Keratinocyte (primary cell): ENCODE data around the gene UBR2. TPM values are rescaled to one million over a fixed set of nuclear protein-coding genes. Genes with fewer than 3 reads are reported as not detected.
"Not testable (repeated sequence)": the region's sequence is repeated elsewhere in the genome, so short reads cannot be mapped to it uniquely, and the experiment has no call there.

Experiments used
- DNase-seq: peaks from one replicate; pipeline ENCODE4 v3.0.0-alpha.2; 2011; ENCODE audit warnings: low read depth, missing footprints, low spot score
- FAIRE-seq: peaks from 2 replicates; lab custom pipeline; 2011; peaks lifted over from hg19 to GRCh38; lab: Jason Lieb, UNC
- H2AFZ ChIP-seq: 2 replicates; pipeline ENCODE4 v1.6.0; 2012; ENCODE audit warnings: low read length, control low read depth, inconsistent platforms; ENCODE audit not compliant: control insufficient read depth
- H3K27ac ChIP-seq: 2 replicates; pipeline ENCODE4 v1.5.1; 2011; ENCODE audit warnings: low read length; ENCODE audit not compliant: control insufficient read depth, insufficient read depth
- H3K27me3 ChIP-seq: 3 replicates; pipeline ENCODE4 v1.6.0; 2011; ENCODE audit warnings: low read length; ENCODE audit not compliant: control insufficient read depth, insufficient read depth; ENCODE audit errors: extremely low read depth
- H3K36me3 ChIP-seq, 2 experiments: 2 replicates in 1 of 2; 3 replicates in 1 of 2; pipeline ENCODE4 v1.5.1; 2011; ENCODE audit warnings: low read length in 2 of 2, mild to moderate bottlenecking in 1 of 2; ENCODE audit not compliant: control insufficient read depth in 2 of 2, insufficient read depth in 2 of 2; ENCODE audit errors: extremely low read depth in 1 of 2
- H3K4me1 ChIP-seq: 3 replicates; pipeline ENCODE4 v1.5.1; 2011; ENCODE audit warnings: low read length; ENCODE audit not compliant: control insufficient read depth, insufficient read depth; ENCODE audit errors: extremely low read depth
- H3K4me2 ChIP-seq: 3 replicates; pipeline ENCODE4 v1.6.0; 2011; ENCODE audit warnings: low read depth, low read length; ENCODE audit not compliant: control insufficient read depth, insufficient read depth; ENCODE audit errors: extremely low read depth
- H3K4me3 ChIP-seq, 3 experiments: fragments of 200-600 bp in 1 of 3; sonication (generic) in 1 of 3; 2 replicates in 2 of 3; 3 replicates in 1 of 3; pipeline ENCODE4 v1.5.1; 2011 to 2016; ENCODE audit warnings: low read length in 3 of 3, mild to moderate bottlenecking in 3 of 3, control low read depth in 2 of 3, inconsistent platforms in 1 of 3, low read depth in 1 of 3, mixed read lengths in 1 of 3, mixed run types in 1 of 3, moderate library complexity in 1 of 3; ENCODE audit not compliant: control insufficient read depth in 2 of 3, insufficient read depth in 2 of 3; ENCODE audit errors: extremely low read depth in 1 of 3
- H3K79me2 ChIP-seq: 2 replicates; pipeline ENCODE4 v1.6.0; 2012; ENCODE audit warnings: low read length; ENCODE audit not compliant: control insufficient read depth, insufficient read depth
- H3K9ac ChIP-seq: 3 replicates; pipeline ENCODE4 v1.6.0; 2011; ENCODE audit warnings: low read length; ENCODE audit not compliant: control insufficient read depth, insufficient read depth; ENCODE audit errors: extremely low read depth
- H3K9me1 ChIP-seq: 3 replicates; pipeline ENCODE4 v1.6.0; 2011; ENCODE audit warnings: low read length; ENCODE audit not compliant: control insufficient read depth, insufficient read depth; ENCODE audit errors: extremely low read depth
- H3K9me3 ChIP-seq: 2 replicates; pipeline ENCODE4 v1.5.1; 2012; ENCODE audit warnings: low read depth, low read length; ENCODE audit not compliant: control insufficient read depth
- H4K20me1 ChIP-seq: 3 replicates; pipeline ENCODE4 v1.6.0; 2011; ENCODE audit warnings: low read length; ENCODE audit not compliant: control insufficient read depth, insufficient read depth; ENCODE audit errors: extremely low read depth
- CTCF ChIP-seq, 3 experiments: IDR thresholded peaks in 1 of 3; conservative IDR thresholded peaks in 1 of 3; optimal IDR thresholded peaks in 1 of 3; 2 replicates in 2 of 3; 3 replicates in 1 of 3; pipeline versions ENCODE3 to v1.5.1; 2011; ENCODE audit warnings: low read length in 3 of 3, mild to moderate bottlenecking in 3 of 3, moderate library complexity in 2 of 3, control low read depth in 1 of 3, inconsistent platforms in 1 of 3; ENCODE audit not compliant: insufficient read depth in 2 of 3; ENCODE audit errors: extremely low read depth in 1 of 3
- EZH2 ChIP-seq: IDR thresholded peaks from one replicate; pipeline ENCODE4 v1.6.1; 2012; ENCODE audit warnings: inconsistent platforms, mild to moderate bottlenecking, low read length, moderate library complexity
- dilution Hi-C: fragments of 300-500 bp; cut with MboI; formaldehyde crosslinking; loops from one replicate; pipeline ENCODE4 v1.7.0; 2020; ENCODE audit warnings: low sequenced_read_pairs; ENCODE audit not compliant: extremely low pct_ligation_motif_present
- polyA plus RNA-seq, 5 experiments: library from polyadenylated mRNA; depleted of rRNA in 3 of 5; stranded (reverse) in 3 of 5; stranded (forward) in 1 of 5; unstranded in 1 of 5; fragments of >200 nt; gene quantifications; 1 replicate in 1 of 5; 2 replicates in 3 of 5; 3 replicates in 1 of 5; pipeline versions ENCODE4 v1.2.1 to v1.2.3, GENCODE V29; 2011 to 2012; ENCODE audit warnings: missing spikeins in 2 of 5, low read depth in 1 of 5, low replicate concordance in 1 of 5

The UBR2 gene
- polyA plus RNA-seq, 1 donor (not counting 4 experiments of a cell fraction or from before 2014, with no cell fraction given) = 21.6 TPM

- H4K20me1 ChIP-seq = no peaks in the 10 kb centered on the region
- no peak overlapping the region for H3K27ac ChIP-seq
- H3K79me2 ChIP-seq = peaks cover 66% of the 10 kb centered on the region
- no peak overlapping the region for H3K9ac ChIP-seq
- TF ChIP-seq CTCF (optimal IDR thresholded peaks at IDR 0.05 in 1 of 3, IDR thresholded peaks at IDR 0.05 in 1 of 3, conservative IDR thresholded peaks at IDR 0.05 in 1 of 3; ENCODE audit: extremely low read depth in 1 of 3, insufficient read depth in 2 of 3, low read length in 3 of 3) (no peak), EZH2 (no peak)
- no peak for FAIRE-seq
- no peak for DNase-seq
- no peak overlapping the region for H3K4me3 ChIP-seq
- H3K9me3 ChIP-seq = no peaks in the 10 kb centered on the region
- no peak overlapping the region for H3K4me2 ChIP-seq
- H2AFZ ChIP-seq = no peak overlapping the region
- H3K36me3 ChIP-seq = peaks cover 0 to 1% of the 10 kb centered on the region in 2 experiments
- dilution Hi-C loops = no loop called here
- H3K4me1 ChIP-seq = peaks cover 8% of the 10 kb centered on the region
- H3K27me3 ChIP-seq = no peaks in the 10 kb centered on the region
- peaks cover 2% of the 10 kb centered on the region for H3K9me1 ChIP-seq
Observed at GRCh38 chr6:42566614-42567208, 2.9 kb downstream of the UBR2 start.

GRCh38 chr6:42567237-42567636, 3.4 kb downstream of the UBR2 start:
- not testable (repeated sequence) for H3K4me1 ChIP-seq, FAIRE-seq

More at GRCh38 chr6:42567237-42567636, 3.4 kb downstream of the UBR2 start:
- H3K9me3 ChIP-seq, H2AFZ ChIP-seq, dilution Hi-C loops, H3K9me1 ChIP-seq, H3K27me3 ChIP-seq, H3K36me3 ChIP-seq, H3K4me2 ChIP-seq, H3K27ac ChIP-seq, H3K9ac ChIP-seq, H4K20me1 ChIP-seq, DNase-seq, H3K4me3 ChIP-seq: not testable (repeated sequence)
- peaks cover 71% of the 10 kb centered on the region for H3K79me2 ChIP-seq
